Panc1 (cell line): ENCODE data around the gene CCDC192. TPM values are rescaled to one million over a fixed set of nuclear protein-coding genes. Genes with fewer than 3 reads are reported as not detected.

Experiments used
- ATAC-seq: fragments of 200-7000 bp; cut with Tn5 transposase; 2 replicates; pipeline ENCODE4 v1.9.1; 2020; ENCODE audit warnings: mild to moderate bottlenecking, moderate library complexity
- BruUV-seq: library from RNA; stranded (reverse); fragments of 400-500 nt; replicated peaks from 2 replicates; lab custom pipeline; 2021; lab: Mats Ljungman, UMichigan
- CTCF ChIA-PET: fragments of 300-600 bp; sonication (Branson Sonifier 250); formaldehyde crosslinking; loops from one replicate; lab custom pipeline; 2022; ENCODE audit warnings: antibody characterized with exemption; lab: Charles Lee
- POLR2A ChIA-PET: fragments of 300-600 bp; sonication (Branson Sonifier 250); formaldehyde crosslinking; loops from one replicate; lab custom pipeline; 2022; ENCODE audit warnings: antibody characterized with exemption; lab: Charles Lee
- DNase-seq: peaks from one replicate; pipeline ENCODE4 v3.0.0-alpha.2; 2010; ENCODE audit warnings: low read depth, low spot score
- H3K27ac ChIP-seq: 2 replicates; pipeline ENCODE4 v1.5.1; 2011; ENCODE audit warnings: mild to moderate bottlenecking, low read length, inconsistent platforms
- H3K27me3 ChIP-seq: fragments of 200-500 bp; sonication (Bioruptor generic); 2 replicates; pipeline ENCODE4 v1.6.0; 2014; ENCODE audit warnings: low read length, inconsistent platforms; ENCODE audit not compliant: control insufficient read depth, insufficient read depth
- H3K36me3 ChIP-seq: fragments of 200-500 bp; sonication (Bioruptor generic); 2 replicates; pipeline ENCODE4 v1.5.1; 2014; ENCODE audit warnings: inconsistent platforms, mild to moderate bottlenecking, low read length, moderate library complexity; ENCODE audit not compliant: control insufficient read depth, insufficient read depth
- H3K4me1 ChIP-seq: 2 replicates; pipeline ENCODE4 v1.5.1; 2011; ENCODE audit warnings: inconsistent platforms, mild to moderate bottlenecking, low read length, moderate library complexity; ENCODE audit not compliant: control insufficient read depth, insufficient read depth
- H3K4me3 ChIP-seq, 2 experiments: 2 replicates each; pipeline ENCODE4 v1.5.1; 2011 to 2012; ENCODE audit warnings: low read depth in 2 of 2, low read length in 2 of 2, mild to moderate bottlenecking in 2 of 2, inconsistent platforms in 1 of 2, moderate library complexity in 1 of 2
- H3K9me3 ChIP-seq: fragments of 200-500 bp; sonication (Bioruptor generic); 2 replicates; pipeline ENCODE4 v1.5.1; 2014; ENCODE audit warnings: low read depth, mild to moderate bottlenecking, inconsistent platforms, low read length, moderate library complexity; ENCODE audit not compliant: control insufficient read depth, insufficient read depth
- POLR2AphosphoS5 ChIP-seq: IDR thresholded peaks from 2 replicates; pipeline ENCODE4 v1.6.1; 2012; ENCODE audit warnings: mild to moderate bottlenecking, low read depth, low read length, moderate library complexity
- SIN3A ChIP-seq: IDR thresholded peaks from 2 replicates; pipeline ENCODE4 v1.6.1; 2012; ENCODE audit warnings: low read depth, mild to moderate bottlenecking, low read length, moderate library complexity, borderline replicate concordance; ENCODE audit not compliant: insufficient read depth
- TCF7L2 ChIP-seq: IDR thresholded peaks from 2 replicates; pipeline ENCODE4 v1.6.1; 2011; ENCODE audit warnings: mild to moderate bottlenecking, low read depth, low read length, inconsistent platforms
- in situ Hi-C: cut with HindIII; loops from 2 replicates; pipeline ENCODE4 v1.10.0; 2016; ENCODE audit warnings: low sequenced_read_pairs, low pct_unique_long_range_greater_than_20kb
- intact Hi-C: fragments of 100-400 bp; cut with micrococcal nuclease; formaldehyde crosslinking; loops from one replicate; pipeline ENCODE4 v1.10.0; 2022; ENCODE audit not compliant: unreplicated experiment
- total RNA-seq: library from RNA; stranded (reverse); gene quantifications from one replicate; pipeline ENCODE4 v1.2.1, GENCODE V29; 2021; ENCODE audit not compliant: unreplicated experiment
- TF ChIP-seq, protein P1 (sequence below): fragments of 450-650 bp; IDR thresholded peaks from 2 replicates; pipeline ENCODE4 v1.5.1; 2017; ENCODE audit warnings: mild to moderate bottlenecking
- TF ChIP-seq, protein P2 (sequence below), 2 experiments: IDR thresholded peaks; 2 replicates each; pipeline ENCODE4 v1.6.1; 2011 to 2012; ENCODE audit warnings: low read depth in 2 of 2, control low read depth in 1 of 2, low read length in 1 of 2, mild to moderate bottlenecking in 1 of 2, moderate library complexity in 1 of 2; ENCODE audit not compliant: insufficient read depth in 1 of 2

Gene CCDC192
- total RNA-seq, 1 experiment from 2014 or later = not detected

- H3K27ac ChIP-seq = no peak overlapping the region
- DNase-seq = no peak
- H3K36me3 ChIP-seq = no peaks in the 10 kb centered on the region
- no peaks in the 10 kb centered on the region for H3K4me1 ChIP-seq
- no peak for ATAC-seq
- ChIA-PET CTCF (no interaction called here), POLR2A (no interaction called here)
- TF ChIP-seq POLR2AphosphoS5 (no peak), SIN3A (no peak), TCF7L2 (no peak)
- TF ChIP-seq, protein P1, sequence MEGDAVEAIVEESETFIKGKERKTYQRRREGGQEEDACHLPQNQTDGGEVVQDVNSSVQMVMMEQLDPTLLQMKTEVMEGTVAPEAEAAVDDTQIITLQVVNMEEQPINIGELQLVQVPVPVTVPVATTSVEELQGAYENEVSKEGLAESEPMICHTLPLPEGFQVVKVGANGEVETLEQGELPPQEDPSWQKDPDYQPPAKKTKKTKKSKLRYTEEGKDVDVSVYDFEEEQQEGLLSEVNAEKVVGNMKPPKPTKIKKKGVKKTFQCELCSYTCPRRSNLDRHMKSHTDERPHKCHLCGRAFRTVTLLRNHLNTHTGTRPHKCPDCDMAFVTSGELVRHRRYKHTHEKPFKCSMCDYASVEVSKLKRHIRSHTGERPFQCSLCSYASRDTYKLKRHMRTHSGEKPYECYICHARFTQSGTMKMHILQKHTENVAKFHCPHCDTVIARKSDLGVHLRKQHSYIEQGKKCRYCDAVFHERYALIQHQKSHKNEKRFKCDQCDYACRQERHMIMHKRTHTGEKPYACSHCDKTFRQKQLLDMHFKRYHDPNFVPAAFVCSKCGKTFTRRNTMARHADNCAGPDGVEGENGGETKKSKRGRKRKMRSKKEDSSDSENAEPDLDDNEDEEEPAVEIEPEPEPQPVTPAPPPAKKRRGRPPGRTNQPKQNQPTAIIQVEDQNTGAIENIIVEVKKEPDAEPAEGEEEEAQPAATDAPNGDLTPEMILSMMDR = no peak
- TF ChIP-seq, protein P2, sequence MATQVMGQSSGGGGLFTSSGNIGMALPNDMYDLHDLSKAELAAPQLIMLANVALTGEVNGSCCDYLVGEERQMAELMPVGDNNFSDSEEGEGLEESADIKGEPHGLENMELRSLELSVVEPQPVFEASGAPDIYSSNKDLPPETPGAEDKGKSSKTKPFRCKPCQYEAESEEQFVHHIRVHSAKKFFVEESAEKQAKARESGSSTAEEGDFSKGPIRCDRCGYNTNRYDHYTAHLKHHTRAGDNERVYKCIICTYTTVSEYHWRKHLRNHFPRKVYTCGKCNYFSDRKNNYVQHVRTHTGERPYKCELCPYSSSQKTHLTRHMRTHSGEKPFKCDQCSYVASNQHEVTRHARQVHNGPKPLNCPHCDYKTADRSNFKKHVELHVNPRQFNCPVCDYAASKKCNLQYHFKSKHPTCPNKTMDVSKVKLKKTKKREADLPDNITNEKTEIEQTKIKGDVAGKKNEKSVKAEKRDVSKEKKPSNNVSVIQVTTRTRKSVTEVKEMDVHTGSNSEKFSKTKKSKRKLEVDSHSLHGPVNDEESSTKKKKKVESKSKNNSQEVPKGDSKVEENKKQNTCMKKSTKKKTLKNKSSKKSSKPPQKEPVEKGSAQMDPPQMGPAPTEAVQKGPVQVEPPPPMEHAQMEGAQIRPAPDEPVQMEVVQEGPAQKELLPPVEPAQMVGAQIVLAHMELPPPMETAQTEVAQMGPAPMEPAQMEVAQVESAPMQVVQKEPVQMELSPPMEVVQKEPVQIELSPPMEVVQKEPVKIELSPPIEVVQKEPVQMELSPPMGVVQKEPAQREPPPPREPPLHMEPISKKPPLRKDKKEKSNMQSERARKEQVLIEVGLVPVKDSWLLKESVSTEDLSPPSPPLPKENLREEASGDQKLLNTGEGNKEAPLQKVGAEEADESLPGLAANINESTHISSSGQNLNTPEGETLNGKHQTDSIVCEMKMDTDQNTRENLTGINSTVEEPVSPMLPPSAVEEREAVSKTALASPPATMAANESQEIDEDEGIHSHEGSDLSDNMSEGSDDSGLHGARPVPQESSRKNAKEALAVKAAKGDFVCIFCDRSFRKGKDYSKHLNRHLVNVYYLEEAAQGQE (IDR thresholded peaks at IDR 0.05; ENCODE audit: insufficient read depth in 1 of 2, low read depth in 2 of 2, low read length in 1 of 2) = no peak
- H3K27me3 ChIP-seq = no peaks in the 10 kb centered on the region
- BruUV-seq = no TSS peak
- intact Hi-C loops = no loop called here
- in situ Hi-C loops = no loop called here
- H3K4me3 ChIP-seq = no peak overlapping the region
- H3K9me3 ChIP-seq = no peaks in the 10 kb centered on the region
Measured at GRCh38 chr5:127919006-127919796, 216.0 kb downstream of the CCDC192 start.

DNA sequence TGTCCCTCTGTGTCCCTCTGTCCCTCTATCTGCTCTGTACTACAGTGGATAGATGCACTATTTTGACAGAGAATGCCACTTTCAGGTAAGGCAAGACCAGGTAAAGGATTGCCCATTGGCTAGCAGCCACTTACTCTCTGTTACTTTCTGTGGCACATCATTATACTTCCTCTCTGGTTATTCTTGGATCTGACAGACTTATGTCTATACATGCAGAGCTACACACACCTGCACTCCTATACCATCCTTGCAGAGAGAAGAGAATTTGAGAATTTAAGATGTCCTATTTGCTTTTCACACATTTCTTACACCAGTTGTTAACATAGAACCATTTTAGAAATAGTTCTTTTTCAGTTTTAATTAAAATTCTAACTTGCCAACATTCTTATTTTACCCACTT is 216.6 kb downstream of the CCDC192 start:
- BruUV-seq = no TSS peak
- H3K27ac ChIP-seq = no peak overlapping the region
- no peak for ATAC-seq
- no peaks in the 10 kb centered on the region for H3K4me1 ChIP-seq
- no peaks in the 10 kb centered on the region for H3K36me3 ChIP-seq
- TF ChIP-seq, protein P2 (IDR thresholded peaks at IDR 0.05; ENCODE audit: insufficient read depth in 1 of 2, low read depth in 2 of 2, low read length in 1 of 2) = no peak
- TF ChIP-seq, protein P1 = no peak
- TF ChIP-seq SIN3A = no peak
- TF ChIP-seq POLR2AphosphoS5 = no peak
- TF ChIP-seq TCF7L2 = no peak
- H3K4me3 ChIP-seq = no peak overlapping the region
- POLR2A ChIA-PET = no interaction called here
- no peaks in the 10 kb centered on the region for H3K27me3 ChIP-seq
- in situ Hi-C loops (no loop called here), intact Hi-C loops (no loop called here)
- no peaks in the 10 kb centered on the region for H3K9me3 ChIP-seq
- CTCF ChIA-PET = no interaction called here
- DNase-seq = no peak
